SIG-M5 (cell line): Measurements from ENCODE around the gene KCNIP4.
"Not testable (repeated sequence)": the region's sequence is repeated elsewhere in the genome, so short reads cannot be mapped to it uniquely, and the experiment has no call there.

Experiments
- DNase-seq: peaks from one replicate; lab custom pipeline; 2025; lab: John Stamatoyannopoulos, UW

Gene KCNIP4

DNA sequence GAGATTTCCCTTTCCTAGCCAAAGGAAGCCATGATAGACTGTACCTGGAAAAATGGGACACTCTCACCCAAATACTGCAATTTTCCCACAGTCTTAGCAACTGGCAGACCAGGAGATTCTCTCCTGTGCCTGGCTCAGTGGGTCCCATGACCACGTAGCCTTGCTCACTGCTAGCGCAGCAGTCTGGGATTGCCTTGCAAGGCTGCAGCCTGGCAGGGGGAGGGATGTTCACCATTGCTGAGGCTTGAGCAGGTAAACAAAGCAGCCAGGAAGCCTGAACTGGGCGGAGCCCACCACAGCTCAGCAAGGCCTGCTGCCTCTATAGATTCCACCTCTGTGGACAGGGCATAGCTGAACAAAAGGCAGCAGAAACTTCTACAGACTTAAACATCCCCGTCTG lies 596.2 kb downstream of the KCNIP4 start:
- not testable (repeated sequence) for DNase-seq

DNA sequence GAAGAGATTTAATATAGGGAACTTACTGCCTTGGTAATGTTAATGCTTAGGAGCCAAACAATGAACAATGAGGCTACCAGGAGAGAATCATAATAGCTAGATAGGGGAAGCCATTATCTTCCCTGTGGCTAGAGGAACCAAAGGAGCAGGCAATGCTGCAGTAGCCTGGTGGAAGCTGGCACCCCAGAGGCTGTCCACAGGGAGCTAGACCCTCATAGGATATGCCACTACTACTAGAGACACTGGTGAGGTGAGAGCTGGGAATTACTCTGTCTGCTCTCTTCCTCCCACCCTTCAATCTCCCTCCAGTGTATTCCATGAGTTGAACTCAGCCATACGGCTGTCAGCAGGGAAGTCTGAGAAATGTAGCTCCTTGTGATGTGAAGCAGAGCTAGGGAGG lies 601.4 kb downstream of the KCNIP4 start:
- DNase-seq = no peak

DNA sequence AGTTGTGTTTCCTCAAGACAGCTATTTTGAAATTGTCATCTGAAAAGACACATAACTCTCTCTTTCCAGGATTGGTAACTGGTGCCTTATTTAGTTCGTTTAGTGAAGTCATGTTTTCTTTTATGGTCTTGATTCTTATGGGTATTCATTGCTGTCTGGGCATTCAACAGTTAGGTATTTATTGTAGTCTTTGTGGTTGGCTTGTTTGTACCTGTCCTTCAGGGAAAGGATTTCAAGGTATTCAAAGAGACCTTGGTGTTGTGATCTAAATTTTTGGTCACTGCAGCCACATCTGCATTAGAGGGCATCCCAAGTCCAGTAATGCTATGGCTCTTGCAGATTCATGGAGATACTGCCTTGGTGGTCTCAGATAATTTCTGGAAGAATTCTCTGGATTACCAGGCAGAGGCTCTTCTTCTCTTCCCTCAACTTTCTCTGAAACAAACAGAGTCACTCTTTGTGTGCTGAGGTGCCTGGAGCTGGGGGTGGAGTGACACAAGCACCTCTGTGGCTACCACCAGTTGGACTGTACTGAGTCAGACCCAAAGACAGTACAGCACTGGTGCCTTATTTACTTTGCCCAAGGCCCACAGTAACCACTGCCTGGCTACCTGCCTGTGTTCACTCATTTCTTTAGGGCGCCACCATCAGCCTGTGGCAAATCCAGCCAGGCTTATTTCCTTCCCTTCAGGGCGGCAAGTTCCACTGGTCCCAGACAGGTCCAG lies 620.4 kb downstream of the KCNIP4 start:
- no peak for DNase-seq

DNA sequence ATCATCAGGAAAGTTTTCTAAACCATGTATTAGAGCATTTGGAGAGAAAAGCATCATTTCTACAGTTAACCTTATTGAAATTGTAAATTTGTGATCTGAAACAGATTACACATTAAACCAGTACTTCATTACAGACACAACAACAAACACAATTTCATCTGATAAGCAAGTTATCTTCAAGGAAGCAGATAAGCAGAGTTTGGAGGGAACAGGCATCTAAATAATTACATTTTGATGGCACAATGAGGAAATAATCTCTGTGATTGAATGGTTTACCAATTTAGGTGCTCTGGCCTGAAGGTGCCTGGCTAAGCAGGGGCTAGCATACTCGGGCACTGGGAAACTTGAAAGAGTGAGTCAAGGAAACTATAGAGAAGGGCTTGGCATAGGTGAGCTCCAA lies 628.5 kb downstream of the KCNIP4 start:
- DNase-seq = no peak

GRCh38 chr4:21307709-21308108 lies 640.9 kb downstream of the KCNIP4 start:
- no peak for DNase-seq

DNA sequence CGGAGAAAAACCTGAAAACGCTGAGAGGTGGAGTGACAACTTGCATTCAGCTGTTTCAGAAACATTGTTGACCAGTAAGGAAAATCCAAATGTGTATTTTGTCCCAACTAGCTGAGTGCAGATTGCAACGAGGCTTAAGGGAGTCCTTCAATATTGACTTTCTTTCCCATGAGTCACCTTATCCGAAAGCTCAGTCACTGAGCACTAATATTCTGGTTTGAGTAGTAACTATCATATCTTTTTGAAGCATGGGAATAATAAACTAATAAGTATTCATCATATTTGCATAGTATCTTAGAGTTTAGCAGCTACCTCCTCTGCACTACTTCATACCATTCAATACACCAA lies 644.1 kb downstream of the KCNIP4 start:
- DNase-seq = no peak

DNA sequence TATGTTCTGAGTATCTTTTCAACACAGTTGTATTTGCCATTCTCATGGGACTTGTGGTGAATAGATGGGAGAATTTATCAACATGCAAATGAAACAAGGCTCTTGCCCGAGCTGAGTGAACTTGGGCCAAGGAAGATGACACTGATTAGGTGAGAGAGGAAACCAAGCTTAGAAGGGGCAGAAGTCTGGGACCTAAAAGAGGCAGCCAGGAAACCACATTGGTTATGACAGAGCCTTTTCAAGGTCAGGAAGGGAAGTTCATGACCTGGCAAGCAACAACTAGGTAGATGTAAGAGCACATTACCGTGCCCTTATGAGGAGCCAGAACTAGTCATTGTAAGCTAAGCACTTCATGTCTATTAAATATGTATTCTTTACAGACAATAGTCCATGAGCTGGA lies 658.0 kb downstream of the KCNIP4 start:
- DNase-seq = no peak

DNA sequence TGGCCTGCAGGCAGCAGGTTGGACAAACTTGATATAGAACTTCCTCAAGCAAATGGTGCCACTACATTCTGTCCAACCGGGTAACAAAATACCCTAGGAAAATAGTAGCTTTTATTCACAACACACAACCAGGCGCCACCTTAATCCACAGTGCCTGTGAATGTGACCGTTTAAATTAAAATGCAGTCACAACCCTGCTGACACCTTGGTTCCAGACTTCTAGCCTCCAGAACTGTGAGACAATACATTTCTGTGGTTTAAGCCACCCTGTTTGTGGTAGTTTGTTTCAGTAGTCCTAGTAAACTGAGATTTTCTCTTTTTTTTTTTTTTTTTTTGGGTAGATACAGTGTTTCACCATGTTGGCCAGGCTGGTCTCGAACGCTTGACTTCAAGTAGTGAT lies 672.5 kb downstream of the KCNIP4 start:
- DNase-seq = no peak

- no peak for DNase-seq
Observed at GRCh38 chr4:21271439-21272052, 677.0 kb downstream of the KCNIP4 start.

- no peak for DNase-seq
Observed at GRCh38 chr4:21248331-21248730, 700.2 kb downstream of the KCNIP4 start.

- no peak for DNase-seq
Observed at GRCh38 chr4:21242163-21242562, 706.4 kb downstream of the KCNIP4 start.

GRCh38 chr4:21226637-21227538 lies 721.7 kb downstream of the KCNIP4 start:
- DNase-seq = no peak

- no peak for DNase-seq
Observed at GRCh38 chr4:21211846-21212245, 736.7 kb downstream of the KCNIP4 start.

DNA sequence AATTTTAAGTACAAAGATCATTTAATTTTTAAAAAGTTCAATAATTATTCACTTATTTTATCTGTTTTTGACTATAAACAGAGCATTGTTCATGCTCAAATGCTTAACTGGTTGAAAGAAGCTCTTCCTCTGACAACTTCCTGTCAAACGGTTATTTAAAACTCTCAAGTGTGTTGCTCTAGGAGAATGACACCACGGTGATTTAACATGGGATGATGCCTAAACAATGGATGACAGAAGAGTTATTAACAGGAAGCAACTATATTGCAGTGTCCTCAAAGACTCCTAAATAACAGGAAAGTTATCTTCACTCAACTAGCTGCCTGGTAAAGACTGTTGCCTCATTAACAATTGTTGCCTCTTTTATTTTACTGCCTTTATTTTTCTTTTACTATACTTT lies 738.7 kb downstream of the KCNIP4 start:
- no peak for DNase-seq

- DNase-seq = no peak
Observed at GRCh38 chr4:21205821-21206531, 742.6 kb downstream of the KCNIP4 start.

DNA sequence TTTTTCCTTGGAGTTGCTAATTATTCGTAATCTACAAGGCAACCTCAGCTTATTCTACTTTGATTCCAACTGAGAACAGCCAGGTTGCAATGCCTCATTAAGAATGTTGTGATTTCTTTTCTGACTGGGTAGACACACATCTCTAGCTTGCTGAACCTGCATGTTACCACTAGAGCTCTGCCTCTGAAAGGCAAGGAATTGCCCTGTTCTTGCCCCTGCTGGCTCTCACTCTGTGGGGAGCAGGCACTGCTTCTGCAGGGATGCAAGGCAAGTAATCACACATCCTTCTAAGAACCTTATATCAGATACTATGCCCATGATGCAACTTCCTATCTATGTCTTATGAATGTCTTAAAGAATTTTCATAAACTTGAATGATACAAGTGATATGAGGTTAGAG lies 745.2 kb downstream of the KCNIP4 start:
- no peak for DNase-seq

DNA sequence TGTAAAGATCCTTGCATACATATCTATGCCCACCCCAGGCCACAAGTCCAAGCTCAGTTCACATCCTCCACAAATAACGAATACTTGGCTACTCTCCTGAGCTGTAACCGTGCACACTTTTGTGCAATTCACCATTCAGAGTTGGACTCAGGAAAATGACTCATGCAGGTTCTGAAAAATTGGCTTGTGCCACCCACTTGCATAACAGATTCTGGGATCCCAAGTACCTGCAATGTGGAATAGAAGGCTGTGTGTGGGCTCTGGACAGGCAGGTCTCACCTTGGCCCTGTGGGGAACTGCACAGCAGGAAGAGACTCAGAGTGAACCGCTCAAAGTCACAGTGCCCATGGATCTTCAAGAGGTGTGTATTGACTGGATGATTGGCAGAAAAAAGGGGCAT lies 745.6 kb downstream of the KCNIP4 start:
- DNase-seq = no peak

GRCh38 chr4:21198683-21199082 lies 749.9 kb downstream of the KCNIP4 start:
- DNase-seq = no peak

DNA sequence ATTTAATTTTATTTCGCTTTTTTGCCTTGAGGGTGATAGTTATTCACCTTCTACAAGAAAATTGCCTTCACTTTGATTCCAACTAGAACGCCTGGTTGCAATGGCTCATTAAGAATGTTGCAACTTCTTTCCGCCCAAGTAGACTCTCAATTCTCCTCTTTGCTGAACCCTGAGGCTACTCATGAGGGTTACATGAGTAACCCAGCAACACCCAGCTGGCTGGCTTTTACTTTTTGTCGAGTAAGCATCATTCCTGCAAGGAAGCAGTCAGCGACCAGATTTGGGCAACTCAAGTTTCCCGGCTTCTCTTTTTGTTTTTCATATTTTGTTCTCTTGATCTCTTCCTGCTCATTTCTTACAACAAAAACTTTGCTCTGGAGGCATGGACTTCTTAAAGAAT lies 752.9 kb downstream of the KCNIP4 start:
- DNase-seq = no peak

DNA sequence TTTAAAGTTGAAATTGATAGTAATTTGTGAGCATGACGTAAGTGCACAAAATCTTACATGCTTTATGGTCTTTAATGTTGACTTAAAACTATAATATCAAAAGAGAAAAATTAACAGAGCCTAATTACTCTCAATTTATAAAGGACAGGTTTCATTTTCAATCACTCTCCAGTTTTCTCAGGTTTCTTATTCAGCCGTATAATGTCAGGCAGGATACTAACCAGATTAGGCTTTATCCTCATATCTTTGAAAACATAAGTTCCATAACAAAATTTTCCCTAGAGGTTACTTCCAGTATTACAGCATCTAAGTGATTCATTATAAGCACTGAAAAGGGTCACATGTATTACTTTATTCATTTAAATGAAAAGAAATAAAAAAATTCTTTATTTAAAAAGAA lies 756.2 kb downstream of the KCNIP4 start:
- no peak for DNase-seq

- no peak for DNase-seq
Observed at GRCh38 chr4:21191317-21191716, 757.3 kb downstream of the KCNIP4 start.

GRCh38 chr4:21184788-21185187 lies 763.8 kb downstream of the KCNIP4 start:
- DNase-seq = no peak
